HG03521 (cell line): ENCODE data around the gene AJM1.
"Not testable (repeated sequence)": the region's sequence is repeated elsewhere in the genome, so short reads cannot be mapped to it uniquely, and the experiment has no call there.

Source experiments
- ATAC-seq: cut with Tn5 transposase; IDR thresholded peaks from one replicate; pipeline ENCODE4 v1.9.1; 2021; ENCODE audit warnings: mild to moderate bottlenecking, moderate library complexity; ENCODE audit not compliant: unreplicated experiment

The AJM1 gene

DNA sequence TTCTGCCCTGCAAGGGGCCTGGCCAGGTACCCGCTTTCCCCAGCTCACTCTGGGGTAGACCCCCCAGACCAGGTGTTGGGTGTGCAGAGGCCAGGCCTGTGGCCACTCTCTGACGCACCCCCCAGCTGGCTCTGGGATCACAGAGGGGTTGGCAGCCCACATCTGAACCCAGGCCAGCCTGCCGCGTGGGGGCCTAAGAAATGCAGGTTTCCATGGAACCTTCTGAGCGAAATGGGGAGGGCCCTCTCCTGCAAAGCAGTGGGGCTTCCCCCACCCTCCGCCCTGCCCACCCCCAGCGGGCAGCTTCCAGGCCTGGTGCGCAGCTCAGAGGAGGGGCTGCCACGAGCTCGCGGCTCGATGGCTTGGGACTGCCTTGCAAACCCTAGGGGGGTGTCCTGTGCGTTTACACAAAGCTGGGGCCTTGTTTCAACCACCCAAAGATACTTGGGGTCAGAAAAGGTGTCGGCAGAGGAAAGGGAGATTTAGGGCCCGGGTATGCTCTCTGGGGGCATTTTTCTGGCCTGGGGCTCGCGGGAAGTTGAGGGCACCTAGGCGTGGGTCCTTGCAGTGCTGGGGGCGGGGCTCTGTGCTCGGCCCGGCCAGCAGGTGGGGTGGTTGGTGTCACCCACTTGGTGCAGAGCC lies 1.0 kb downstream of the AJM1 start:
- ATAC-seq: not testable (repeated sequence)

- ATAC-seq: not testable (repeated sequence)
Observed at GRCh38 chr9:136843801-136844740, 1.8 kb downstream of the AJM1 start.

DNA sequence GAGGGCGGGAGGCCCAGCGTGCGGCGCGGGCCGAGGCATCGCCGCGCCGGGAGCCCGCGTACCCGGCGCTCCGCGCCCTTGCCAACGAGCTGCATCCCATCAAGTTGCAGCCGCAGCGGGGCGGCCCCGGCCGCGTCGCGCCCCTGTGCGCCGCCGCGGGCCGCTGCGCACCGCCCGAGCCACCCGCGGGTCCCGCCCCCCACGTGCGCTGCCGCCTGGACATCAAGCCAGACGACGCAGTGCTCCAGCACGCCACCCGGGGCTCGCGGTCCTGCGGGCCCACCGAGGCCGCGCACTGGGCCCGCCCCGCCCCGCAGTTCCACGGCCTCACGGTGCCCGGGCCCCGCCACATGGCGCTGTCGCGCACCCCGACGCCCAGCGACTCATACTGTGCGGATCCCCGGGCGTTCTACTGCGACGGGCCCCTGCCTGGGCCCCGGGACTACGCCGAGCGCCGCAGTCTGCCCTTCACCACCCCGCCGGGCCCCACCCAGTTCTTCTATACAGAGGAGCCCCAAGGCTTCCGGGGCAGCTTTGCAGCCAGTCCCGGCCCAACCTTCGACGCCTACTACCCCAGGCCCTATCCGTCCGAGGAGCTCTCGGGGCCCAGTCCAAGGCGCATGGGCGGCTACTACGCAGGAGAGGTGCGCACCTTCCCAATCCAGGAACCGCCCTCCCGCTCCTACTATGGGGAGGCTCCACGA lies 2.6 kb downstream of the AJM1 start:
- no peak for ATAC-seq

DNA sequence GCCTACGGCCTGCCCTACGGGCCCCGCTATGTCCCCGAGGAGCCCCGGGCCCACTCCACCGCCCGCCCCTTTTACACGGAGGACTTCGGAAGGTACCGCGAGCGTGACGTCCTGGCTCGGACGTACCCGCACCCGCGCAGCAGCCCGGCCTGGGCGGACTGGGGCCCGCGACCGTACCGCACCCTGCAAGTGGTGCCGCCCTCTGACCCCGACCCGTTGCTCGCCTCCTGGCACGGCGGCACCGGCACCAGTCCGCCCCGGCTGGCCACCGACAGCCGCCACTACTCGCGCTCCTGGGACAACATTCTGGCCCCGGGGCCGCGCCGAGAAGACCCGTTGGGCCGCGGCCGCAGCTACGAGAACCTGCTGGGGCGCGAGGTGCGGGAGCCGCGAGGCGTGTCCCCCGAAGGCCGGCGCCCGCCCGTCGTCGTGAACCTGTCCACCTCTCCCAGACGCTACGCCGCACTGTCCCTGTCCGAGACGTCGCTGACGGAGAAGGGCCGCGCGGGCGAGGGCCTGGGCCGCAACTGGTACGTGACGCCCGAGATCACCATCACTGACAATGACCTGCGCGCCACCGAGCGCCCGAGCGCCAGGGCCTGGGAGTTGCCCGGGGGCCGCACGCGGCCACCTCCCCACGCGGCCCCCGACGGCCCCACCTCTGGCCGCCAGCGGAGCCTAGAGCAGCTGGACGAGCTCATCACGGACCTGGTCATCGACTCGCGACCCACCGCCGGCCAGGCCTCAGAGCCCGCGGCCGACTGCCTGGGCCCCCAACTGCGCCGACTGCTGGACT lies 3.4 kb downstream of the AJM1 start:
- no peak for ATAC-seq

- ATAC-seq: no peak
Observed at GRCh38 chr9:136846376-136847087, 4.3 kb downstream of the AJM1 start.

DNA sequence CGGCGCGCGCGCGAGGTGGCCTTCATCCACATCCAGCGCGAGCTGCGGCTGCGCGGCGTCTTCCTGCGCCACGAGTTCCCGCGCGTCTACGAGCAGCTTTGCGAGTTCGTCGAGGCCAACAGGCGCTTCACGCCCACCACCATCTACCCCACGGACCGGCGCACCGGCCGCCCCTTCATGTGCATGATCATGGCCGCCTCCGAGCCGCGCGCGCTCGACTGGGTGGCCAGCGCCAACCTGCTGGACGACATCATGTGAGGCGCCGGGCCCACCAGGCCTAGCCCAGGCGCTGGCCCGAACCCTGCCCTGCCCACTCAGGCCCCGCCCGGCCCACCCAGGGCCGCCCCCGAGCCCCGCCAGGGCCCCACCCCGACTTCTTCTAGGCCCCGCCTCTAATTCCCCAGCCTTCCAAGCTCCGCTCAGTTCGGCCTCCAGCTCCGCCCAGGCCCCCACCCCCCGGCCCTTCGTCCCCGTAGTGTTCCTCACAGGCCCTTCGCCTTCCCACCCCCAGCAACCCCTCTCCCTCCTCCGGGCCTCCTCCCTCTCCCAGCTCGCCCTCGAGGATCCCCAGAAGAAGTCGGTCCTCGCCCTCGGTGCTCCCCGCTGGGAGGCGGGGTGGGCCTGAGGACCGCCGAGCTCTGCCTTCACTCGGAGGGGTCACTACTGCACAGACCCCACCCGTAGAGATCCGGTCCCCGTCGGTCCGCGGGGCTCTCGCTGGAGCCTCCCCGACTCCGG lies 5.0 kb downstream of the AJM1 start:
- ATAC-seq: no peak

GRCh38 chr9:136847826-136848392 lies 5.6 kb downstream of the AJM1 start:
- no peak for ATAC-seq

DNA sequence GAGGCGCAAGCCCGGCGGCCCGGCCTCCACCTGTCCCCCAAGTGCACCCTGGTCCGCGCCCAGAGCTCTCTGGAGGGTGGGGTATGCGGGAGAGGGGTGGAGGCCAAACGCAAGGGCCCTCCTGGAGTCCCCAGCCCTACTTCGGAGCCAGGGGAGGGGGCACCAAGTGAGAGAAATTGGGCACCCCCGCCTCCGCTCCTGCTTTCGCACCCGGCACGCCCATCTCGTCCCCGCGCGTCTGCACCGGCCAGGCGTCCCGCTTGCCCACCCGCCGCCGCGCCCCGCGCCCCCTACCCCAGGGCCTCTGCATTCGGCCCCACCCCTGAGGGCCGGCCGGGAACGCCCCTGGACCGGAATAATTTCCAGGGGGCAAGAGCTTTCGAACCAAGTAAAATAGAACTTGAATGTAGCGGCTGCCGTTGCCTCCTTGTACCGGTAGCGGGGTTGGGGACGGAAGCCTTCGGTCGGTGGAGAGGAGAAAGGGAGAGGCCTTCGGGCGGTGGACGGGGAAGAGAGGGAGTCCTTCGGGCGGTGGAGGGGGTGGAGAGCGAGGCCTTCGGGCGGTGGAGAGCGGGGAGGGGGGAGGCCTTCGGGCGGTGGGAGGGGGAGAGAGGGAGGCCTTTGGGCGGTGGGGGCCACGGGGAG lies 6.2 kb downstream of the AJM1 start:
- no peak for ATAC-seq

DNA sequence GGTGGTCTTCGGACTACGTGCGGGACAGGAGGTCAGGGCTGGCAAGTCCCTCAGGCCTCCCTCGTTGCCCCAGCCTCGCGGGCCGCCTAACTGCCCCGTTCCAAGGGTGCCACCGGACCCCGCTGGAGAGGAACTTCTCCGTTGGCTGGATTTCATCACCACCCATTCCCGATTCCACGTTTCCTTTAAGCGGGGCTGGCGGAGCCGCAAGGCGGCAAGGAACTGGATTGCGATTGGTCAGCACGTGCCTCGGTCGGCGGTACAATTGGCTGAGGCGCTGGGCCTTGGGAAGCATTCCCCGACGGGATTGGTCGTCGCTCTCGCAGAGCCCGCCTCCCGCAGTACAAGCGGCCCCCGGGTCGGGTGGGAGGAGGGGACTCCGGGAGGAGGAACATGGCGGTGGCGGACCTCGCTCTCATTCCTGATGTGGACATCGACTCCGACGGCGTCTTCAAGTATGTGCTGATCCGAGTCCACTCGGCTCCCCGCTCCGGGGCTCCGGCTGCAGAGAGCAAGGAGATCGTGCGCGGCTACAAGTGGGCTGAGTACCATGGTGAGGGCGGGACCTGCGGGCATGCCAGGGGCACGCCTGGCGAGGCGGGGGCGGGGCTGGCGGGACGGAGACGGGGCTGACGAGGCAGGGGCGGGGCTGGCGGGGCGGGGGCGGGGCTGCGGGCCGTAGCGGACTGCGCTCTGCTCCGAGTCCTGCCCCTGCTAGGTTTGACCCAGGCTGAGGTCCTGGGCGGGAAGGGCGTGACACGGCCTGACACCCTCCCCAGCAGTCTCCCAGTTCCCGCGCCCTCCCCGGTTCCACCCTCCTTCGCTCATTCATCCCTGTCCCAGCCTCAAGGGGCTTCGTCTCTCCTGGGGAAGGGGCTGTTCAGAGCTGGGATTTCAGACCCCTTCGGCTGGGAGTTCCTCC lies 7.0 kb downstream of the AJM1 start, which contains the start of gene PHPT1:
PHPT1 (plus strand) TSS at position 372 of the 922 bp plus-strand sequence; CDS start at position 394, 22 bp downstream.
- ATAC-seq: peak; percentile 81

DNA sequence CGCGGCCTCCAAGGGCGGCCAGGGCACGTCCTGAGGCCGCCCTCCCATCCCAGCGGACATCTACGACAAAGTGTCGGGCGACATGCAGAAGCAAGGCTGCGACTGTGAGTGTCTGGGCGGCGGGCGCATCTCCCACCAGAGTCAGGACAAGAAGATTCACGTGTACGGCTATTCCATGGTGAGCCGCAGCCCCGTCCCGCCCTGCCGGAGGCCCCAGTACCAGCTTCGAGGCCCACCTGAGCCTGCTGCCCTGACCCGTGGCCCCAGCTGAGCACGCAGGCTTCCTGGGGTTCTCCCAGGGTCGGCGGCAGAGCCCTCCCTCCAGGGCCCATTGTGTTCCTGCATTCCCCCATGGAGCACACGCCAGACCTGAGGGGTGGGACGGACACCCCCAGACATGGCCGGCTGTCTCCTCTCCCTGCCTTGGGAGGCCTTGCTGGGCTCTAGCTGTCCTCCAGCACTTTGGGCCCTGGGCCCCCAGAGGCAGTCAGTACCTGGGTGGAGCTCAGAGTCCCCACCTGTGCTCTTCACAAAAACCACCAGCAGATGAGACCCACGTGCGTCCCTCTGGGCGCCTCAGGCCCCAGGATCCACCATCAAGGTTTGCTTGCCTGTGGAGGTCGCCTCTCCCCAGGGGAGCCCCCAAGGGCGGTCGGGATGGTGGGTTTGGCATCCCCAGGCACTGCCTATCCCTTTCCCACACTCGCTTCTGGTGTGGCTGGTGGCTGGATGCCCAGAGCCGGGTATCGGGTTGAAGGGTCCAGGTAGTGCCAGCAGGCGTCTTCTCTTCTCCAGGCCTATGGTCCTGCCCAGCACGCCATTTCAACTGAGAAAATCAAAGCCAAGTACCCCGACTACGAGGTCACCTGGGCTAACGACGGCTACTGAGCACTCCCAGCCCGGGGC lies 7.9 kb downstream of the AJM1 start:
- no peak for ATAC-seq

DNA sequence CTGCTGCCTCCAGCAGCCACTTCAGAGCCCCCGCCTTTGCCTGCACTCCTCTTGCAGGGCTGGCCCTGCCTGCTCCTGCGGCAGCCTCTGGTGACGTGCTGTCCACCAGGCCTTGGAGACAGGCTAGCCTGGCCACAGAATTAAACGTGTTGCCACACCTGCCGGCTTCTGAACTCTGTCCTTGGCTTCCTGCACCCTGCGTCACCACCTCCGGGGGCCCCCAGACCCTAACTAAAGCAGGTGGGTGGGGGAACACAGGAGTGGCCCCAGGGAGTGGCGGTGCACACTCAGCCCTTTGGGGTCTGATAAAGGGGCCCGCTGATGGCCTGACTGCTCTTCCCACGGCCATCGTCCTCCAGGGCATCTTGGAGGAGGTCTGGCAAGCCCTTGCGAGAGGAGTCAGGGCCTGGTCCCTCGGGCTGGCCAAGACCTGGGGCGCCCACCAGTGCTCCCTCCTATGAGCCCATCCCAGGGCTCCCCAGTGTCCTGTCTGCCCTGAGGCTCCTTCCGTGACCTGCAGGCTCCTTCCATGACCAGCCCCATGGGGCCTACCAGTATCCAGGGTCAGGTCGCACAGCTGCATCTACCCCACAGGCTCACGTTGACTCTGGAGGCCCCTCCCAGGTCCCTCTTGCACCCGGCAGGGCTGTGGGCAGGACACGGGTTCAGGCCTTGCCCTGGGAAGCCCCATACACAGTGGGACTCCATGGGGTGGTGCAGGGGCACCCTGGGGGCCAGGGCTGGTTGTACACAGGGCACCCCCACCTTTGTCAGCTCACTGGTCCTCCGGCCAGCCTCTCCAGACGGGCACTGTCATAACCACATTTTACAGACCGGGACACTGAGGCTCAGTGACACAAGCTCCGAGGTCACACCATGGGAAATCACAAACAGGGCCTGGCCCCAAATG lies 8.8 kb downstream of the AJM1 start:
- no peak for ATAC-seq

DNA sequence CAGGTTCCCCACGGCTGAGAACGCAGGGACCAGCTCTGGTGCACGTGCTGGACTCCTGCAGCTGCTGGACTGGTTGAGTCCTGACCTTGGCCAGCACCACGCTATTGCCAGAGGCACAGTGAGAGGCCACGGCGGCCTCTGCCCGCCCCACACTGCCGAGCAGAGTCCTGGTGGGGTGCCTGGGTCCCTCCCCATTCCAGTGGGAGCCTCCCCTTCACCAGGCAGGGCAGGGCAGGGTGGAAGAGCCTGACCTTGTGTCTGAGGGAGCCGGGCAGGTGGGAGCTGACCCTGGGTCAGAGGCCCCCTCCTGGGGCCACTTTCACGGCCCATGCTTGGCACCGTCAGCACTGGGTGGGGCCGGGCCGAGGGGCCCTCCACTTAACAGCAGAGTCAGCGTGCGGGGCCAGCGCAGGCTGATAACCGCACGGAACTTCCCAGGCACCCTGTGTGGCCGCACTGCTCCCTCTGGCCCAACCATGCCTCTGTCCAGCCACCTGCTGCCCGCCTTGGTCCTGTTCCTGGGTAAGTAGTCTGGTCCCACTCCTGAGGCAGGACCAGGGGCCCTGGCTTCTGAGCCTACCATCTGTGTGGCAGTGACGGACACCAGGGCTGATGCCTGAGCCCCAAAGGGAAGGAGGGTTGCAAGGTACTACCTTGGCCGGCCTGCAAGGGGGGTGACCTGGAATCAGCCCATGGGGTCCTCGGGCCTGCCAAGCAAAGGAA lies 9.8 kb downstream of the AJM1 start, which contains the start of gene MAMDC4:
MAMDC4 (plus strand) TSS at position 406 of the 723 bp plus-strand sequence; CDS start at position 477, 71 bp downstream.
- no peak for ATAC-seq

- ATAC-seq: no peak
Observed at GRCh38 chr9:136852664-136853595, 10.7 kb downstream of the AJM1 start.
